Measurements from ENCODE around the gene ACOXL. TPM values are rescaled to one million over a fixed set of nuclear protein-coding genes. Genes with fewer than 3 reads are reported as not detected.

ACOXL gene
- total and polyA plus RNA-seq, 9 donors: 0.08 to 0.56 (median 0.19) TPM

DNA sequence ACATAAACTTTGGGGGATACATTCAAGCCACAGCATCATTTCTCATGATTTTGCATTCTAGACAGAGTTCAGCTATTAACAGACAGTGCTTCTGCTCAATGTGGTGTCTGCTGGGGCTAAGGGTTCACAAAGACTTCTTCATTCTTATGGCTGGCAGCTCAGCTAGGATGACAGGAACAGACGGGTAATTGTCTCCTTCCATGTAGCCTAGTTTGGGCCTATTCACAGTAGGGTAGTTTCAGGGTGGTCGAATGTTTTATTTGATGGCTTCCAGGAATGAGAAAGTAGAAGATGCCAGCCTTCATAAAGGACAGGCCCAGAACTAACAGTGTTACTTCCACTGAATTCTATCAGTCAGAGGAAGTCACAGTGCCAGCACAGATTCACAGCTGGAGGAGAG is 362.3 kb downstream of the ACOXL start:
- Histone ChIP-seq H3K4me1 (ENCODE audit: control insufficient read depth, insufficient read depth, low read length) (no peaks in the 10 kb centered on the region), H3K27ac (ENCODE audit: low read length) (no peak overlapping the region), H3K27me3 (ENCODE audit: control insufficient read depth, insufficient read depth, low read length) (peaks cover 4% of the 10 kb centered on the region), H3K4me3 (ENCODE audit: low read length) (no peak overlapping the region), H3K9me3 (replicated peaks; ENCODE audit: control insufficient read depth, low read depth, low read length) (no peaks in the 10 kb centered on the region), H3K36me3 (ENCODE audit: control insufficient read depth, insufficient read depth, low read length) (no peaks in the 10 kb centered on the region)
- no peak for DNase-seq
- WGBS (ENCODE audit: insufficient coverage): no CpG with 5 or more reads among the region's 2 CpGs

DNA sequence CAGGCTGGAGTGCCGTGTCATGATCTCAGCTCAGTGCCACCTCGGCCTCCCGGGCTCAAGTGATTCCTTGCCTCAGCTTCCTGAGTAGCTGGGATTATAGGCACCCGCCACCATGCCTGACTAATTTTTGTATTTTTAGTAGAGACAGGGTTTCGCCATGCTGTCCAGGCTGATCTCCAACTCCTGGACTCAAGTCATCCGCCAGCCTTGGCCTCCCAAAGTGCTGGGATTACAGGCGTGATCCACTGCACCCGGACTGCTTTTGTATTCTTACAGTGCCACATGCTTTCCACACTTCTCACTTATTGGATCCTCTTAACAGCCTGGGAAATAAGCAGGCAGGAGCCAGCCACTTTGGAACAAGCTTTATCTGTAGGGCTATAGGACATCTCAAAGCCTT is 363.1 kb downstream of the ACOXL start:
- no peaks in the 10 kb centered on the region for H3K9me3 ChIP-seq (replicated peaks; ENCODE audit: control insufficient read depth, low read depth, low read length)
- H3K27me3 ChIP-seq (ENCODE audit: control insufficient read depth, insufficient read depth, low read length): peaks cover 2% of the 10 kb centered on the region
- DNase-seq: no peak
- H3K27ac ChIP-seq (ENCODE audit: low read length): no peak overlapping the region
- no peaks in the 10 kb centered on the region for H3K4me1 ChIP-seq (ENCODE audit: control insufficient read depth, insufficient read depth, low read length)
- H3K36me3 ChIP-seq (ENCODE audit: control insufficient read depth, insufficient read depth, low read length): no peaks in the 10 kb centered on the region
- no peak overlapping the region for H3K4me3 ChIP-seq (ENCODE audit: low read length)
- 70% methylated on average over 5 of the region's 8 CpGs for WGBS (ENCODE audit: insufficient coverage)

DNA sequence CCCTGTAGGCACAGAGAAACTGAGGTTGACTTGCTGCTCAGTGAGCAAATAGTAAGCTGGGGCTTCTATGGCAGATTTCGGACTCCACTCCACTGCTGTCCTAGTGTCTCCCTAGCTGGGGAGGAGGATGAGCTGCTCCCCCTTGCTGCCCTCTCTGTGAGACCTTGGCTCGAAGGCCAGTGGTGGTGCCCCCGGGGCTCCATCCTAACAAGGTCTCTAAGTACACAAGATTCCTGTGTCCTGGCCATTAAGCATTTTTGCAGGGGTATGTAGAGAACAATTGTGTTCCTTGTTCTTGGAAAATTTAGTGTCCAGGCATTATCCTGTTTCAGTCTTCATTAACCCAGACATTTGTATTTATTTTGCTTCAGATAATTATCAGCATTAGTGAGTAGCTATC is 367.0 kb downstream of the ACOXL start:
- Histone ChIP-seq H3K36me3 (ENCODE audit: control insufficient read depth, insufficient read depth, low read length) (no peaks in the 10 kb centered on the region), H3K9me3 (replicated peaks; ENCODE audit: control insufficient read depth, low read depth, low read length) (no peaks in the 10 kb centered on the region), H3K27me3 (ENCODE audit: control insufficient read depth, insufficient read depth, low read length) (no peaks in the 10 kb centered on the region), H3K27ac (ENCODE audit: low read length) (no peak overlapping the region), H3K4me3 (ENCODE audit: low read length) (no peak overlapping the region), H3K4me1 (ENCODE audit: control insufficient read depth, insufficient read depth, low read length) (no peaks in the 10 kb centered on the region)
- no CpG with 5 or more reads among the region's 3 CpGs for WGBS (ENCODE audit: insufficient coverage)
- DNase-seq: no peak

DNA sequence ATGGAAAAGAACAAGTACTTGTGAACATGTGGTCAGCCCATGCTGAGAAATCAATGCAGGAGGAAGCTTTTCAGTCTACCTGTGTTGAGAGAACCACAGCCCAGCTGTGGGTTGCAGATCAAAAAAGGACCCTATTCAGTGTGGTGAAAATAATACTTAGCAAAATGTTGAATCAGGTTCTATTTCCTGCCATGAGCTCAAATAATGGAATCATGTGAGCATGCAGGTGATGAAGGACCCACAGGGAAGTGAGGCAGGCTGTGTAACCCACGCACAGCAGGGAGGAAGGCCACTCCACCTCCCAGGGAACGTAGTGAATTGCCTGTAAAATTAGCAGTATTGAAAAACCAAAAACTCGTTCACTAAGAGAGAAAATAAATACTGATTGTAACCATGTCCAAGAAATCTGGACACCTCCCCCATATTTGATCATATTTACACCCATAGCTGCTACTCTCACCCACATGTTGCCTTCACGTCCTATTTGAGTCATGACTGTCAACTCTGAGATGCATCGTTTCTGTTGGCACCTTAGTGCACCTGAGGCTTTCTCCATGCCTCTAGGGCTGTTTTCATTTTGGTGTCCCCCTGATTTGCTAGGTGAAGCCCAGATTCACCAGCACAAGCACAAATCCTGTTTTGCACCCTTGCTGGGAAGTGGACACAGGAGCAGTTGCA is 367.9 kb downstream of the ACOXL start:
- H3K9me3 ChIP-seq (replicated peaks; ENCODE audit: control insufficient read depth, low read depth, low read length): no peaks in the 10 kb centered on the region
- DNase-seq: no peak
- H3K36me3 ChIP-seq (ENCODE audit: control insufficient read depth, insufficient read depth, low read length): no peaks in the 10 kb centered on the region
- 87% methylated on average over 4 of the region's 5 CpGs for WGBS (ENCODE audit: insufficient coverage)
- no peaks in the 10 kb centered on the region for H3K27me3 ChIP-seq (ENCODE audit: control insufficient read depth, insufficient read depth, low read length)
- H3K4me1 ChIP-seq (ENCODE audit: control insufficient read depth, insufficient read depth, low read length): no peaks in the 10 kb centered on the region
- no peak overlapping the region for H3K4me3 ChIP-seq (ENCODE audit: low read length)
- no peak overlapping the region for H3K27ac ChIP-seq (ENCODE audit: low read length)

DNA sequence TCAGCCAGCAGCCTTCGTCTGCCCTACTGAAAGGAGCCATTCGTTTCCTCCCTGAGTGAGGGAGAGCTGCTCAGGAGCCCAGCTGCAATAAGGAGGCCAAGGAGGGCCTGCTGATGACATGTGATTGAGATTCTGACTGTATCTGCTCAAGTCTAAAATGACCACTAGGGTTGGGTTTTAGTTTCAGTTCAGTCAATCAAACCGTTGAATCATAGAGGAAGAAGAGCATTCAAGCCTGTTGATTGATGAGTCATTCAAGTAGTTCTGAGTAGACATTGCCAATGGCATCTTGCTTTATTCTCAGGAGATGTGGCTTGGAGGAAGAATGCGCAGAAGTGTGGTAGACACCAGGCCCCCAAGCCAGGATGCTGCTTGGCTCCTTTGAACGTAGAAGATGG is 368.4 kb downstream of the ACOXL start:
- H3K36me3 ChIP-seq (ENCODE audit: control insufficient read depth, insufficient read depth, low read length): no peaks in the 10 kb centered on the region
- no peaks in the 10 kb centered on the region for H3K4me1 ChIP-seq (ENCODE audit: control insufficient read depth, insufficient read depth, low read length)
- no peaks in the 10 kb centered on the region for H3K27me3 ChIP-seq (ENCODE audit: control insufficient read depth, insufficient read depth, low read length)
- H3K4me3 ChIP-seq (ENCODE audit: low read length): no peak overlapping the region
- no peak for DNase-seq
- WGBS (ENCODE audit: insufficient coverage): 72% methylated on average over 3 of the region's 5 CpGs
- no peak overlapping the region for H3K27ac ChIP-seq (ENCODE audit: low read length)
- no peaks in the 10 kb centered on the region for H3K9me3 ChIP-seq (replicated peaks; ENCODE audit: control insufficient read depth, low read depth, low read length)

DNA sequence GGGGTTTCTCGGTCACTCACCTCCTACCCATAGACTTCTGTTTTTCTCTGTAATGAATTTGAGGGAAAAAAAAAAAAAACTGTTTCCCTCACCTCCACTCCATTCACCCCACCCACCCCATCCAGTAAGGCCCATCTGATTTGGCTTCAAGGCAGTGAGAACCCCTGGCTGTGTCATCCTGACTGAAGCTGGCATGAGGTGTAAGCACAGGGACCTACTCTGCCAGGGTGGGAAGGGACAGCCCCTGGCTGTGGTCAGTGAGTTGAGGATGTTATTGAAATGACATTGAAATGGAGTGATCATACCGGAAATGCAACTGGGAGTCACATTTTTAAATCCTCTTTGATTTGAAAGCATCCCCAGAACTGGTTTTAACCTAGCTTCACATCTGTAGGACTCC is 369.2 kb downstream of the ACOXL start:
- WGBS (ENCODE audit: insufficient coverage): no CpG with 5 or more reads among the region's 2 CpGs
- no peak for DNase-seq

DNA sequence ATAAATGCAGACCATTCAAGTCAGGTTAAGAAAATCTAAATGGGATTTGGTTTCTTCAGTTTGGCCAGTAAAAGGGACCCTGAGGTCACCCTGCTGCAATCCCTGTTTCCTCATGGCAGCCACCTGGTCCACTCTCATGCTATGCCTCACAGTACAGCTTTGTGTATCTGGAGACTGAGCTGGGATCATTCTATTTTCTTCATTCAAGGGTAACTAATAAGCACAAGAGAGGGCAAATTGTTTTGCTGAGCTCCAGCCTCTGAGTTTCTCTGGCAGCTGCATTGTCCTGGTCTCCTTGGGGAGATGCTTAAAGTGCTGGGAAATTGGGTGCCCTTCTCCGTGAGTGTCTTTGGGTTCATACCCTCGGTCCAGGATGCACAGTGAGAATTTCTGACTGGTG is 369.8 kb downstream of the ACOXL start:
- DNase-seq: no peak
- Histone ChIP-seq H3K27me3 (ENCODE audit: control insufficient read depth, insufficient read depth, low read length) (no peaks in the 10 kb centered on the region), H3K36me3 (ENCODE audit: control insufficient read depth, insufficient read depth, low read length) (no peaks in the 10 kb centered on the region), H3K4me1 (ENCODE audit: control insufficient read depth, insufficient read depth, low read length) (no peaks in the 10 kb centered on the region), H3K9me3 (replicated peaks; ENCODE audit: control insufficient read depth, low read depth, low read length) (no peaks in the 10 kb centered on the region), H3K4me3 (ENCODE audit: low read length) (no peak overlapping the region), H3K27ac (ENCODE audit: low read length) (no peak overlapping the region)
- no CpG with 5 or more reads among the region's 2 CpGs for WGBS (ENCODE audit: insufficient coverage)

More for the DNA sequence above, 369.2 kb downstream of the ACOXL start:
- no peaks in the 10 kb centered on the region for H3K9me3 ChIP-seq (replicated peaks; ENCODE audit: control insufficient read depth, low read depth, low read length)
- no peak overlapping the region for H3K4me3 ChIP-seq (ENCODE audit: low read length)
- H3K27me3 ChIP-seq (ENCODE audit: control insufficient read depth, insufficient read depth, low read length): no peaks in the 10 kb centered on the region
- no peak overlapping the region for H3K27ac ChIP-seq (ENCODE audit: low read length)
- H3K36me3 ChIP-seq (ENCODE audit: control insufficient read depth, insufficient read depth, low read length): no peaks in the 10 kb centered on the region
- no peaks in the 10 kb centered on the region for H3K4me1 ChIP-seq (ENCODE audit: control insufficient read depth, insufficient read depth, low read length)

DNA sequence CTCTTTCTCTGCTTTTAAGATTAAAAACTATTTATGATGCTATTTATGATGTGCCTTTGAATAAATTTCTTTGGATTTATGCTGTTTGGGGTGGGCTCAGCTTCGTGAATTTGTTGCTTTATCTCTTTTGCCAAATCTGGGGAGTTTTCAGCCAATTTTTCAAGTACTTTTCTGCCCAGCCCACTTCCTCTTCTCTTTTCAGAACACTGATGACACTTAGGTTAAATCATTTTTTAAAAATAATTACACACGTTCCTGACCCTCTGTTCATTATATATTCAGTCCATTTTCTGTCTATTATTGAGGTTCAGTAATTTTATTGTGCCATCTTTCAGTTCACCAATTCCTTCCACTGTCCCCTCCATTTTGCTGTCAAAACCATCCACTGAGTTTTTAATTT is 373.6 kb downstream of the ACOXL start:
- Histone ChIP-seq H3K27ac (ENCODE audit: low read length) (no peak overlapping the region), H3K4me1 (ENCODE audit: control insufficient read depth, insufficient read depth, low read length) (no peaks in the 10 kb centered on the region), H3K27me3 (ENCODE audit: control insufficient read depth, insufficient read depth, low read length) (no peaks in the 10 kb centered on the region), H3K4me3 (ENCODE audit: low read length) (no peak overlapping the region), H3K36me3 (ENCODE audit: control insufficient read depth, insufficient read depth, low read length) (no peaks in the 10 kb centered on the region), H3K9me3 (replicated peaks; ENCODE audit: control insufficient read depth, low read depth, low read length) (no peaks in the 10 kb centered on the region)
- WGBS (ENCODE audit: insufficient coverage): no CpG with 5 or more reads among the region's 2 CpGs
- DNase-seq: no peak

DNA sequence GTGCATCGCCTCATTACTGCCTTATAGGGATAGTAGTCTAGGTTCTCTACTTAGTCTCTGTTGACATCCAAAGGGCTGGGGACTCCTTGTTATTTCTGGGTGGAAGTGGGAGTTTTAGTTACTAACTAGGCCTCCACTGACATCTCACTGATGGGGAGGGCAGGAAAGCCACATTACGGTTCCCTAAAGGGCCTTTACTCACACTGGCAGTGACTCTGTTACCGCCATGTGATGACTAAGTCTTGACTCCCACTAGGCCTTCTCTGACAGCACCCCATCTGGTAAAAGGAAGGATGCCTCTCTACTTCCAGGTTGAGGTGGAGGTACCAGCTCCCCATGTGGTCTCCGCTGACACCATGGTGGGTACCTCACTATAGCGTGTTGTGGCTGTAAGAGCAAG is 374.3 kb downstream of the ACOXL start:
- 100% methylated on average over 2 of the region's 5 CpGs for WGBS (ENCODE audit: insufficient coverage)
- no peak overlapping the region for H3K4me3 ChIP-seq (ENCODE audit: low read length)
- no peak for DNase-seq
- H3K9me3 ChIP-seq (replicated peaks; ENCODE audit: control insufficient read depth, low read depth, low read length): no peaks in the 10 kb centered on the region
- no peaks in the 10 kb centered on the region for H3K4me1 ChIP-seq (ENCODE audit: control insufficient read depth, insufficient read depth, low read length)
- no peaks in the 10 kb centered on the region for H3K36me3 ChIP-seq (ENCODE audit: control insufficient read depth, insufficient read depth, low read length)
- H3K27me3 ChIP-seq (ENCODE audit: control insufficient read depth, insufficient read depth, low read length): no peaks in the 10 kb centered on the region
- no peak overlapping the region for H3K27ac ChIP-seq (ENCODE audit: low read length)

DNA sequence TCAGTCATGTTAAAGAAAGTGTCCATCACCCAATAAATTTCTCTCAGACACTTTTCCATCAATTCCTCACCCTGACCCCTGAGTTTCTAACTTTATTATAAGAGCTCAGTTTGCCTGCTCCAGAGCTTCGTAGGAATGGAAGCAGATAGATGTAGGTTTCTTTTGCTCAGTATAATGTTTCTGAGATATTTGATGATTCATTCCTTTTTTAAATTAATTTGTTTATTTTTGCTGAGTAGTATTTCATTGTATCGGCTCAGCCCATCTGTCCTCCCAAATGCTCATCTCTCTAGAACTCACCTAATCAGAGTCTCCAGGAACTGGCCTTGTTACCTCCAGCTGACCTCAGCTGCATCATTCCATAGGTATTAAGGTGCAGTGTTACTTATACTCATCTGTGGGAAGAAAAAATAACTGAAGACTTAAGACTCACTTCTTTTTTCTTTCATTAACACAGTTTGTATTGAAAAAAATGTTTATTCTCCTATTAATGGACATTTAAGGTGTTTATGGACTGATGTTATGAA is 376.4 kb downstream of the ACOXL start:
- no peaks in the 10 kb centered on the region for H3K9me3 ChIP-seq (replicated peaks; ENCODE audit: control insufficient read depth, low read depth, low read length)
- H3K4me3 ChIP-seq (ENCODE audit: low read length): no peak overlapping the region
- DNase-seq: no peak
- no peak overlapping the region for H3K27ac ChIP-seq (ENCODE audit: low read length)
- no CpG with 5 or more reads among the region's 2 CpGs for WGBS (ENCODE audit: insufficient coverage)
- no peaks in the 10 kb centered on the region for H3K36me3 ChIP-seq (ENCODE audit: control insufficient read depth, insufficient read depth, low read length)
- H3K27me3 ChIP-seq (ENCODE audit: control insufficient read depth, insufficient read depth, low read length): peaks cover 4% of the 10 kb centered on the region
- H3K4me1 ChIP-seq (ENCODE audit: control insufficient read depth, insufficient read depth, low read length): no peaks in the 10 kb centered on the region

All from muscle of leg (tissue), 11 donors.